HG02970 (cell line): ENCODE data around the gene MIA3.

Source experiments
- ATAC-seq: cut with Tn5 transposase; IDR thresholded peaks from one replicate; pipeline ENCODE4 v1.9.1; 2021; ENCODE audit warnings: mild to moderate bottlenecking, moderate library complexity, moderate number of reproducible peaks; ENCODE audit not compliant: unreplicated experiment, low FRiP score

Gene MIA3

GRCh38 chr1:222713091-222713961 is 95.4 kb downstream of the MIA3 start:
- ATAC-seq, result peak; percentile 67

- ATAC-seq, result no peak
Measured at GRCh38 chr1:222716393-222716792, 98.5 kb downstream of the MIA3 start.
